ENCODE results near the gene EHD4. TPM values are rescaled to one million over a fixed set of nuclear protein-coding genes. Genes with fewer than 3 reads are reported as not detected.

The EHD4 gene
- total RNA-seq, 1 donor from 2014 or later: 17.2 TPM

- Mint-ChIP-seq H3K36me3 (ENCODE audit: insufficient read depth) (no peaks in the 10 kb centered on the region), H3K27ac (no peak overlapping the region), H3K4me3 (ENCODE audit: low read depth) (no peak overlapping the region), H3K9me3 (ENCODE audit: low read depth) (no peaks in the 10 kb centered on the region), H3K4me1 (ENCODE audit: low read depth) (no peaks in the 10 kb centered on the region), H3K27me3 (peaks cover 13% of the 10 kb centered on the region)
- TF ChIP-seq CTCF (IDR thresholded peaks at IDR 0.05; ENCODE audit: unreplicated experiment): no peak
- no peak for DNase-seq (ENCODE audit: low spot score, unreplicated experiment)
These were observed 28.9 kb upstream of the EHD4 start for GRCh38 chr15:42001236-42001635.

GRCh38 chr15:41999290-42000285 is 27.2 kb upstream of the EHD4 start:
- H3K27ac Mint-ChIP-seq: no peak overlapping the region
- no peak overlapping the region for H3K4me3 Mint-ChIP-seq (ENCODE audit: low read depth)
- H3K9me3 Mint-ChIP-seq (ENCODE audit: low read depth): no peaks in the 10 kb centered on the region

GRCh38 chr15:41997845-41998244 is 25.5 kb upstream of the EHD4 start:
- peaks cover 7% of the 10 kb centered on the region for H3K27me3 Mint-ChIP-seq
- H3K4me1 Mint-ChIP-seq (ENCODE audit: low read depth): no peaks in the 10 kb centered on the region
- no peak overlapping the region for H3K27ac Mint-ChIP-seq
- H3K4me3 Mint-ChIP-seq (ENCODE audit: low read depth): no peak overlapping the region
- H3K9me3 Mint-ChIP-seq (ENCODE audit: low read depth): no peaks in the 10 kb centered on the region
- TF ChIP-seq CTCF (IDR thresholded peaks at IDR 0.05; ENCODE audit: unreplicated experiment): no peak
- no peak for DNase-seq (ENCODE audit: low spot score, unreplicated experiment)
- H3K36me3 Mint-ChIP-seq (ENCODE audit: insufficient read depth): no peaks in the 10 kb centered on the region

More at GRCh38 chr15:41999290-42000285, 27.2 kb upstream of the EHD4 start:
- no peak for TF ChIP-seq CTCF (IDR thresholded peaks at IDR 0.05; ENCODE audit: unreplicated experiment)
- no peak for DNase-seq (ENCODE audit: low spot score, unreplicated experiment)
- Mint-ChIP-seq H3K4me1 (ENCODE audit: low read depth) (no peaks in the 10 kb centered on the region), H3K36me3 (ENCODE audit: insufficient read depth) (no peaks in the 10 kb centered on the region), H3K27me3 (peaks cover 13% of the 10 kb centered on the region)

GRCh38 chr15:41996921-41997592 is 24.7 kb upstream of the EHD4 start:
- Mint-ChIP-seq H3K27ac (no peak overlapping the region), H3K27me3 (peaks cover 7% of the 10 kb centered on the region), H3K36me3 (ENCODE audit: insufficient read depth) (no peaks in the 10 kb centered on the region), H3K4me1 (ENCODE audit: low read depth) (no peaks in the 10 kb centered on the region), H3K9me3 (ENCODE audit: low read depth) (no peaks in the 10 kb centered on the region), H3K4me3 (ENCODE audit: low read depth) (no peak overlapping the region)
- no peak for DNase-seq (ENCODE audit: low spot score, unreplicated experiment)
- TF ChIP-seq CTCF (IDR thresholded peaks at IDR 0.05; ENCODE audit: unreplicated experiment): no peak

GRCh38 chr15:41996376-41996775 is 24.0 kb upstream of the EHD4 start:
- no peak for DNase-seq (ENCODE audit: low spot score, unreplicated experiment)
- Mint-ChIP-seq H3K36me3 (ENCODE audit: insufficient read depth) (no peaks in the 10 kb centered on the region), H3K27ac (no peak overlapping the region), H3K4me3 (ENCODE audit: low read depth) (no peak overlapping the region), H3K27me3 (peaks cover 7% of the 10 kb centered on the region), H3K4me1 (ENCODE audit: low read depth) (no peaks in the 10 kb centered on the region), H3K9me3 (ENCODE audit: low read depth) (no peaks in the 10 kb centered on the region)
- no peak for TF ChIP-seq CTCF (IDR thresholded peaks at IDR 0.05; ENCODE audit: unreplicated experiment)

Data from progenitor cell of endocrine pancreas (in vitro differentiated cells).